NCI-H128 (cell line): ENCODE measurements around the gene ZMIZ2.
"Not testable (repeated sequence)": the region's sequence is repeated elsewhere in the genome, so short reads cannot be mapped to it uniquely, and the experiment has no call there.

Source experiments
- DNase-seq: peaks from one replicate; lab custom pipeline; 2025; ENCODE audit not compliant: unreplicated experiment; lab: John Stamatoyannopoulos, UW

The ZMIZ2 gene

GRCh38 chr7:44799939-44800338 is 51.3 kb downstream of the ZMIZ2 start:
- DNase-seq = no peak

- no peak for DNase-seq
Observed at GRCh38 chr7:44801890-44802289, 53.2 kb downstream of the ZMIZ2 start.

- DNase-seq = no peak
Observed at GRCh38 chr7:44802418-44803025, 53.9 kb downstream of the ZMIZ2 start.

- not testable (repeated sequence) for DNase-seq
Observed at GRCh38 chr7:44803828-44804519, 55.3 kb downstream of the ZMIZ2 start.

GRCh38 chr7:44805950-44806349 is 57.3 kb downstream of the ZMIZ2 start:
- no peak for DNase-seq

- DNase-seq = no peak
Observed at GRCh38 chr7:44808914-44809393, 60.3 kb downstream of the ZMIZ2 start.

- DNase-seq = no peak
Observed at GRCh38 chr7:44811093-44811492, 62.4 kb downstream of the ZMIZ2 start.

GRCh38 chr7:44811571-44811970 is 62.9 kb downstream of the ZMIZ2 start:
- DNase-seq = no peak

- DNase-seq = no peak
Observed at GRCh38 chr7:44814919-44815318, 66.3 kb downstream of the ZMIZ2 start.

GRCh38 chr7:44819292-44819691 is 70.6 kb downstream of the ZMIZ2 start:
- no peak for DNase-seq
